Measurements from ENCODE around the gene MAGEA6.
"Not testable (repeated sequence)": the region's sequence is repeated elsewhere in the genome, so short reads cannot be mapped to it uniquely, and the experiment has no call there.

The MAGEA6 gene

DNA sequence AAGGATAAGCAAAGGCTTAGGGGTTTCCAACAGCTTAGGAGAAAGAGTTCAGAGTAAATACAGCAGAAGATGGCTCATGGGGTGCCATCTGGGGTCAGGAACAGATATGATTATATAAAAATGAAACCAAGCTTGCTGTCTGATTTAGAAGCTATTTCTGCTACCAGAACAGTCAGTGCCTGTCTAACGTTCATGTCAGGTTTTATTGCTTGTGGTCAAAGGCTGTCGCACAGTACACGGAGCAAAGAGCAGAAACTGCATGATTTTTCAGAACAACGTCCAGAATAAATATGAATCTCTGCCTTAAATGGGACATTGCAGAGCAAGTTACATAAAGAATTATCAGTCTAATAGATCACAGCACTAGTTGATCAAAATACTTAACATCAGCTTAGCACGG, 43.7 kb upstream of the MAGEA6 start:
- Histone ChIP-seq H3K36me3 (ENCODE audit: control insufficient read depth, insufficient read depth, low read length) (no peaks in the 10 kb centered on the region), H3K79me2 (ENCODE audit: control insufficient read depth, insufficient read depth, low read length) (no peaks in the 10 kb centered on the region), H3K56ac (ENCODE audit: low read length) (no peak overlapping the region), H2BK15ac (replicated peaks; ENCODE audit: low read depth) (no peak overlapping the region), H3K4me1 (ENCODE audit: control insufficient read depth, low read depth, low read length) (no peaks in the 10 kb centered on the region), H3K4ac (ENCODE audit: low read depth, low read length) (no peak overlapping the region), H3K18ac (ENCODE audit: low read length) (no peak overlapping the region), H3K23ac (ENCODE audit: low read length) (no peak overlapping the region), H3K9ac (ENCODE audit: low read length) (no peak overlapping the region), H2BK120ac (ENCODE audit: low read depth, low read length) (no peak overlapping the region), H2AK5ac (ENCODE audit: low read length) (no peak overlapping the region), H4K8ac (ENCODE audit: low read depth, low read length) (no peak overlapping the region), H3K4me2 (ENCODE audit: low read length) (no peak overlapping the region), H4K5ac (ENCODE audit: low read length) (no peak overlapping the region), H3K4me3 (ENCODE audit: low read length) (no peak overlapping the region), H3K27ac (ENCODE audit: low read depth, low read length) (no peak overlapping the region), H2BK5ac (ENCODE audit: low read length) (no peak overlapping the region), H3K79me1 (ENCODE audit: low read length) (no peaks in the 10 kb centered on the region), H3K27me3 (ENCODE audit: insufficient read depth, low read length, poor library complexity) (no peaks in the 10 kb centered on the region)
- DNase-seq: no peak
- WGBS (ENCODE audit: extremely low coverage, insufficient coverage, low lambda C conversion rate): no CpG with 5 or more reads among the region's 5 CpGs

- Histone ChIP-seq H3K4me2 (ENCODE audit: low read length) (no peak overlapping the region), H2AK5ac (ENCODE audit: low read length) (no peak overlapping the region), H3K27ac (ENCODE audit: low read depth, low read length) (no peak overlapping the region), H2BK120ac (ENCODE audit: low read depth, low read length) (no peak overlapping the region), H3K4ac (ENCODE audit: low read depth, low read length) (no peak overlapping the region), H3K79me1 (ENCODE audit: low read length) (no peaks in the 10 kb centered on the region), H4K8ac (ENCODE audit: low read depth, low read length) (no peak overlapping the region), H3K4me1 (ENCODE audit: control insufficient read depth, low read depth, low read length) (no peaks in the 10 kb centered on the region), H3K9ac (ENCODE audit: low read length) (no peak overlapping the region), H3K56ac (ENCODE audit: low read length) (no peak overlapping the region), H2BK5ac (ENCODE audit: low read length) (no peak overlapping the region), H3K79me2 (ENCODE audit: control insufficient read depth, insufficient read depth, low read length) (no peaks in the 10 kb centered on the region), H4K5ac (ENCODE audit: low read length) (no peak overlapping the region), H2BK15ac (replicated peaks; ENCODE audit: low read depth) (no peak overlapping the region), H3K4me3 (ENCODE audit: low read length) (no peak overlapping the region), H3K27me3 (ENCODE audit: insufficient read depth, low read length, poor library complexity) (no peaks in the 10 kb centered on the region), H3K18ac (ENCODE audit: low read length) (no peak overlapping the region), H3K23ac (ENCODE audit: low read length) (no peak overlapping the region), H3K36me3 (ENCODE audit: control insufficient read depth, insufficient read depth, low read length) (no peaks in the 10 kb centered on the region)
- DNase-seq: peak; percentile 36
- WGBS (ENCODE audit: extremely low coverage, insufficient coverage, low lambda C conversion rate): no CpG with 5 or more reads among the region's 4 CpGs
These were observed 40.9 kb upstream of the MAGEA6 start for GRCh38 chrX:152810403-152810802.

- DNase-seq: no peak
- H3K18ac ChIP-seq (ENCODE audit: low read length): no peak overlapping the region
- no peak overlapping the region for H3K4ac ChIP-seq (ENCODE audit: low read depth, low read length)
- no peak overlapping the region for H4K5ac ChIP-seq (ENCODE audit: low read length)
- no peak overlapping the region for H3K9ac ChIP-seq (ENCODE audit: low read length)
- H2AK5ac ChIP-seq (ENCODE audit: low read length): no peak overlapping the region
- no peak overlapping the region for H2BK120ac ChIP-seq (ENCODE audit: low read depth, low read length)
- H3K4me2 ChIP-seq (ENCODE audit: low read length): no peak overlapping the region
- no peak overlapping the region for H3K4me3 ChIP-seq (ENCODE audit: low read length)
- H2BK15ac ChIP-seq (replicated peaks; ENCODE audit: low read depth): no peak overlapping the region
- no peak overlapping the region for H3K27ac ChIP-seq (ENCODE audit: low read depth, low read length)
- H2BK5ac ChIP-seq (ENCODE audit: low read length): no peak overlapping the region
- H3K79me2 ChIP-seq (ENCODE audit: control insufficient read depth, insufficient read depth, low read length): no peaks in the 10 kb centered on the region
- WGBS (ENCODE audit: extremely low coverage, insufficient coverage, low lambda C conversion rate): no CpG with 5 or more reads among the region's 4 CpGs
- H3K36me3 ChIP-seq (ENCODE audit: control insufficient read depth, insufficient read depth, low read length): no peaks in the 10 kb centered on the region
- no peaks in the 10 kb centered on the region for H3K79me1 ChIP-seq (ENCODE audit: low read length)
- no peaks in the 10 kb centered on the region for H3K4me1 ChIP-seq (ENCODE audit: control insufficient read depth, low read depth, low read length)
- no peaks in the 10 kb centered on the region for H3K27me3 ChIP-seq (ENCODE audit: insufficient read depth, low read length, poor library complexity)
- H3K23ac ChIP-seq (ENCODE audit: low read length): no peak overlapping the region
- no peak overlapping the region for H3K56ac ChIP-seq (ENCODE audit: low read length)
- no peak overlapping the region for H4K8ac ChIP-seq (ENCODE audit: low read depth, low read length)
These were observed 36.5 kb upstream of the MAGEA6 start for GRCh38 chrX:152806035-152806434.

DNA sequence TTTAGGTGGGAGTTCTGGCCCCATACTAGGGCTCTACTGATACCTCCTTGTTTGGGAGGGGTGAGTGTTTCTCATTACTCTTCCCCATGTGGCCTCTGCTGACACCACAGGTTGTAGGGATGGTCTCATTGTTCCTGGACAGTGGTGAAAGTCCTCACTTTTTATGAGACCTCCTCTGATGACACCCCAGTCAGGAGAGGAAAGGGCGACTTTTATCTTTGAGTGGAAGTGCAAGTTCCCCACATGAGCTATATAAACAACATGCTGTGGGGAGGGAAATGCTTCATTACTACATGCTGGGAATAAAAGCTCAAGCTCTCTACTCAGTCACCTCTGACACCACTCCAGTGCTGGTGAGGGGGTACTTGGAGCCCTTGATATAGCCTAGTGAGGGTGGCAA, 29.5 kb upstream of the MAGEA6 start:
- Histone ChIP-seq H3K27ac (ENCODE audit: low read depth, low read length) (no peak overlapping the region), H3K18ac (ENCODE audit: low read length) (no peak overlapping the region), H4K8ac (ENCODE audit: low read depth, low read length) (no peak overlapping the region), H3K79me2 (ENCODE audit: control insufficient read depth, insufficient read depth, low read length) (no peaks in the 10 kb centered on the region), H3K27me3 (ENCODE audit: insufficient read depth, low read length, poor library complexity) (no peaks in the 10 kb centered on the region), H3K36me3 (ENCODE audit: control insufficient read depth, insufficient read depth, low read length) (no peaks in the 10 kb centered on the region), H2BK15ac (replicated peaks; ENCODE audit: low read depth) (no peak overlapping the region), H3K4ac (ENCODE audit: low read depth, low read length) (no peak overlapping the region), H3K23ac (ENCODE audit: low read length) (no peak overlapping the region), H2BK5ac (ENCODE audit: low read length) (no peak overlapping the region), H2AK5ac (ENCODE audit: low read length) (no peak overlapping the region), H2BK120ac (ENCODE audit: low read depth, low read length) (no peak overlapping the region), H3K9ac (ENCODE audit: low read length) (no peak overlapping the region), H3K56ac (ENCODE audit: low read length) (no peak overlapping the region), H3K4me1 (ENCODE audit: control insufficient read depth, low read depth, low read length) (no peaks in the 10 kb centered on the region), H4K5ac (ENCODE audit: low read length) (no peak overlapping the region), H3K4me3 (ENCODE audit: low read length) (no peak overlapping the region), H3K4me2 (ENCODE audit: low read length) (no peak overlapping the region), H3K79me1 (ENCODE audit: low read length) (no peaks in the 10 kb centered on the region)
- no CpG with 5 or more reads among the region's 1 CpG for WGBS (ENCODE audit: extremely low coverage, insufficient coverage, low lambda C conversion rate)
- DNase-seq: no peak

- H3K79me1 ChIP-seq (ENCODE audit: low read length); H4K8ac ChIP-seq (ENCODE audit: low read depth, low read length); H3K27me3 ChIP-seq (ENCODE audit: insufficient read depth, low read length, poor library complexity); H3K27ac ChIP-seq (ENCODE audit: low read depth, low read length); H3K56ac ChIP-seq (ENCODE audit: low read length); H3K23ac ChIP-seq (ENCODE audit: low read length); H3K36me3 ChIP-seq (ENCODE audit: control insufficient read depth, insufficient read depth, low read length); H2BK120ac ChIP-seq (ENCODE audit: low read depth, low read length); H3K18ac ChIP-seq (ENCODE audit: low read length); H2BK15ac ChIP-seq (replicated peaks; ENCODE audit: low read depth); DNase-seq; H3K79me2 ChIP-seq (ENCODE audit: control insufficient read depth, insufficient read depth, low read length); H3K4me1 ChIP-seq (ENCODE audit: control insufficient read depth, low read depth, low read length); H2AK5ac ChIP-seq (ENCODE audit: low read length); H2BK5ac ChIP-seq (ENCODE audit: low read length); H4K5ac ChIP-seq (ENCODE audit: low read length); H3K4me3 ChIP-seq (ENCODE audit: low read length); H3K4me2 ChIP-seq (ENCODE audit: low read length); H3K9ac ChIP-seq (ENCODE audit: low read length); H3K4ac ChIP-seq (ENCODE audit: low read depth, low read length): not testable (repeated sequence)
- no CpG with 5 or more reads among the region's 3 CpGs for WGBS (ENCODE audit: extremely low coverage, insufficient coverage, low lambda C conversion rate)
These were observed 17.6 kb upstream of the MAGEA6 start for GRCh38 chrX:152787062-152787461.

- H3K36me3 ChIP-seq (ENCODE audit: control insufficient read depth, insufficient read depth, low read length); H2AK5ac ChIP-seq (ENCODE audit: low read length); H3K9ac ChIP-seq (ENCODE audit: low read length); H3K18ac ChIP-seq (ENCODE audit: low read length); H2BK15ac ChIP-seq (replicated peaks; ENCODE audit: low read depth); H4K8ac ChIP-seq (ENCODE audit: low read depth, low read length); H3K27ac ChIP-seq (ENCODE audit: low read depth, low read length); DNase-seq; H3K27me3 ChIP-seq (ENCODE audit: insufficient read depth, low read length, poor library complexity); H2BK120ac ChIP-seq (ENCODE audit: low read depth, low read length); H2BK5ac ChIP-seq (ENCODE audit: low read length); H3K4me2 ChIP-seq (ENCODE audit: low read length); H3K56ac ChIP-seq (ENCODE audit: low read length); H3K4me1 ChIP-seq (ENCODE audit: control insufficient read depth, low read depth, low read length); H4K5ac ChIP-seq (ENCODE audit: low read length); H3K79me2 ChIP-seq (ENCODE audit: control insufficient read depth, insufficient read depth, low read length); H3K4ac ChIP-seq (ENCODE audit: low read depth, low read length); H3K79me1 ChIP-seq (ENCODE audit: low read length); H3K4me3 ChIP-seq (ENCODE audit: low read length); H3K23ac ChIP-seq (ENCODE audit: low read length): not testable (repeated sequence)
- no CpG with 5 or more reads among the region's 9 CpGs for WGBS (ENCODE audit: extremely low coverage, insufficient coverage, low lambda C conversion rate)
These were observed 2.9 kb downstream of the MAGEA6 start for GRCh38 chrX:152766562-152766961.
